CD4-positive, alpha-beta T cell treated with Interleukin-6 at 100 ng/mL for 8 hours (primary cell): ENCODE data around the gene GSTO2.
"Not testable (repeated sequence)": the region's sequence is repeated elsewhere in the genome, so short reads cannot be mapped to it uniquely, and the experiment has no call there.

Experiments used
- DNase-seq: peaks from one replicate; pipeline ENCODE4 v3.0.0-alpha.2; 2020; ENCODE audit warnings: mixed read lengths, low spot score

GSTO2 gene

GRCh38 chr10:104268713-104269645 lies at the start of gene GSTO2:
Gene GSTO2 (plus strand): TSS chr10:104269184. CDS start chr10:104274916, 5,732 bp downstream.
- DNase-seq = peak; percentile 99

GRCh38 chr10:104220522-104220921 lies 48.5 kb upstream of the GSTO2 start:
- no peak for DNase-seq

GRCh38 chr10:104223304-104223703 lies 45.7 kb upstream of the GSTO2 start:
- DNase-seq = no peak

GRCh38 chr10:104230490-104230889 lies 38.5 kb upstream of the GSTO2 start:
- DNase-seq = no peak

- DNase-seq = peak; percentile 98
Measured at GRCh38 chr10:104231784-104232612, 37.0 kb upstream of the GSTO2 start, which contains the start of gene CFAP43. Gene CFAP43 (minus strand): TSS chr10:104232364. CDS start chr10:104232246, 118 bp downstream.

- DNase-seq = no peak
Measured at GRCh38 chr10:104232613-104233102, 36.3 kb upstream of the GSTO2 start.

GRCh38 chr10:104233817-104234216 lies 35.2 kb upstream of the GSTO2 start:
- no peak for DNase-seq

- no peak for DNase-seq
Measured at GRCh38 chr10:104234934-104235333, 34.0 kb upstream of the GSTO2 start.

GRCh38 chr10:104235801-104236200 lies 33.2 kb upstream of the GSTO2 start:
- no peak for DNase-seq

GRCh38 chr10:104240078-104240477 lies 28.9 kb upstream of the GSTO2 start:
- DNase-seq = no peak

- DNase-seq = no peak
Measured at GRCh38 chr10:104242545-104242944, 26.4 kb upstream of the GSTO2 start.

GRCh38 chr10:104243009-104243408 lies 26.0 kb upstream of the GSTO2 start:
- DNase-seq = not testable (repeated sequence)

GRCh38 chr10:104243512-104243911 lies 25.5 kb upstream of the GSTO2 start:
- DNase-seq = no peak

- DNase-seq = no peak
Measured at GRCh38 chr10:104245066-104245632, 23.8 kb upstream of the GSTO2 start.

- DNase-seq = no peak
Measured at GRCh38 chr10:104246976-104247375, 22.0 kb upstream of the GSTO2 start.

GRCh38 chr10:104247513-104248146 lies 21.4 kb upstream of the GSTO2 start:
- no peak for DNase-seq

GRCh38 chr10:104248931-104249330 lies 20.1 kb upstream of the GSTO2 start:
- DNase-seq = not testable (repeated sequence)

GRCh38 chr10:104250371-104250770 lies 18.6 kb upstream of the GSTO2 start:
- DNase-seq = no peak

GRCh38 chr10:104251443-104251842 lies 17.5 kb upstream of the GSTO2 start:
- DNase-seq = no peak

GRCh38 chr10:104252368-104252767 lies 16.6 kb upstream of the GSTO2 start:
- DNase-seq = no peak

GRCh38 chr10:104253106-104253505 lies 15.9 kb upstream of the GSTO2 start:
- DNase-seq = no peak
